Epithelial cell of esophagus (primary cell): ENCODE data around the gene ZBTB5.

ENCODE experiments used
- DNase-seq: peaks from one replicate; pipeline ENCODE4 v3.0.0; 2010; ENCODE audit warnings: low read depth
- H3K4me3 ChIP-seq: 2 replicates; pipeline ENCODE4 v1.5.1; 2011; ENCODE audit warnings: mild to moderate bottlenecking, low read length, control low read depth
- CTCF ChIP-seq: IDR thresholded peaks from 2 replicates; pipeline ENCODE4 v1.5.1; 2011; ENCODE audit warnings: low read depth, mild to moderate bottlenecking, low read length, control low read depth, inconsistent platforms; ENCODE audit not compliant: insufficient read depth; ENCODE audit errors: missing control alignments

ZBTB5 gene

GRCh38 chr9:37422289-37423104 lies 42.8 kb downstream of the ZBTB5 start, which contains the start of gene GRHPR:
Gene GRHPR (plus strand): TSS chr9:37422696. CDS start chr9:37422751, 55 bp downstream.
- no peak for TF ChIP-seq CTCF
- peak within 1 kb of the TSS; percentile 86 for H3K4me3 ChIP-seq
- peak; percentile 87 for DNase-seq

- H3K4me3 ChIP-seq = peak overlapping the region; percentile 86
- no peak for DNase-seq
- TF ChIP-seq CTCF = no peak
These were observed 43.3 kb downstream of the ZBTB5 start for GRCh38 chr9:37421914-37422288.

GRCh38 chr9:37420271-37421215 lies 44.7 kb downstream of the ZBTB5 start:
- no peak for DNase-seq
- no peak for TF ChIP-seq CTCF
- no peak overlapping the region for H3K4me3 ChIP-seq

GRCh38 chr9:37419204-37419603 lies 46.0 kb downstream of the ZBTB5 start:
- no peak overlapping the region for H3K4me3 ChIP-seq
- no peak for TF ChIP-seq CTCF
- DNase-seq = no peak

- TF ChIP-seq CTCF = no peak
- H3K4me3 ChIP-seq = no peak overlapping the region
- peak; percentile 39 for DNase-seq
These were observed 47.2 kb downstream of the ZBTB5 start for GRCh38 chr9:37417857-37418618.

GRCh38 chr9:37417252-37417803 lies 47.9 kb downstream of the ZBTB5 start:
- TF ChIP-seq CTCF = no peak
- DNase-seq = no peak
- H3K4me3 ChIP-seq = no peak overlapping the region
